Central memory CD8-positive, alpha-beta T cell (primary cell): Measurements from ENCODE around the gene SGSH.
"Not testable (repeated sequence)": the region's sequence is repeated elsewhere in the genome, so short reads cannot be mapped to it uniquely, and the experiment has no call there.

Source experiments
- ATAC-seq: fragments of 150-1000 bp; cut with Tn5 transposase; replicated peaks from 2 replicates; pipeline ENCODE4 v1.10.0; 2022; ENCODE audit warnings: mild to moderate bottlenecking, moderate FRiP score, moderate number of reproducible peaks; ENCODE audit not compliant: poor library complexity, severe bottlenecking; ENCODE audit errors: extremely low read depth
- DNase-seq, 2 donors: peaks; one replicate each; pipeline ENCODE4 v3.0.0; 2021; ENCODE audit warnings: low spot score in 2 of 2
- H3K27ac Mint-ChIP-seq: one replicate; pipeline ENCODE4 v1.8.0; 2022; ENCODE audit warnings: low read depth, mild to moderate bottlenecking, moderate library complexity, mixed read lengths
- H3K27me3 Mint-ChIP-seq: one replicate; pipeline ENCODE4 v1.8.0; 2022; ENCODE audit warnings: mixed read lengths
- H3K36me3 Mint-ChIP-seq: one replicate; pipeline ENCODE4 v1.8.0; 2022; ENCODE audit warnings: mild to moderate bottlenecking, moderate library complexity, mixed read lengths; ENCODE audit not compliant: insufficient read depth
- H3K4me1 Mint-ChIP-seq: one replicate; pipeline ENCODE4 v1.8.0; 2022; ENCODE audit warnings: mixed read lengths
- H3K4me3 Mint-ChIP-seq: one replicate; pipeline ENCODE4 v1.8.0; 2022; ENCODE audit warnings: mild to moderate bottlenecking, moderate library complexity, mixed read lengths
- H3K9me3 Mint-ChIP-seq: one replicate; pipeline ENCODE4 v1.8.0; 2022; ENCODE audit warnings: mixed read lengths

Gene SGSH

GRCh38 chr17:80210348-80211108, 9.6 kb downstream of the SGSH start:
- H3K4me3 Mint-ChIP-seq = no peak overlapping the region
- H3K27ac Mint-ChIP-seq = no peak overlapping the region
- ATAC-seq = no peak
- no peaks in the 10 kb centered on the region for H3K4me1 Mint-ChIP-seq
- H3K9me3 Mint-ChIP-seq = no peaks in the 10 kb centered on the region
- H3K36me3 Mint-ChIP-seq = peaks cover 21% of the 10 kb centered on the region
- no peaks in the 10 kb centered on the region for H3K27me3 Mint-ChIP-seq
- DNase-seq = no peak

GRCh38 chr17:80209765-80210164, 10.4 kb downstream of the SGSH start:
- peaks cover 22% of the 10 kb centered on the region for H3K36me3 Mint-ChIP-seq
- H3K9me3 Mint-ChIP-seq = no peaks in the 10 kb centered on the region

GRCh38 chr17:80208050-80208449, 12.1 kb downstream of the SGSH start:
- H3K36me3 Mint-ChIP-seq = peaks cover 20% of the 10 kb centered on the region
- no peak overlapping the region for H3K4me3 Mint-ChIP-seq
- no peaks in the 10 kb centered on the region for H3K4me1 Mint-ChIP-seq
- ATAC-seq (no peak), DNase-seq (no peak)
- H3K27ac Mint-ChIP-seq = no peak overlapping the region
- no peaks in the 10 kb centered on the region for H3K27me3 Mint-ChIP-seq
- no peaks in the 10 kb centered on the region for H3K9me3 Mint-ChIP-seq

More at GRCh38 chr17:80209765-80210164, 10.4 kb downstream of the SGSH start:
- Mint-ChIP-seq H3K27ac (no peak overlapping the region), H3K4me1 (no peaks in the 10 kb centered on the region), H3K4me3 (no peak overlapping the region), H3K27me3 (no peaks in the 10 kb centered on the region)
- ATAC-seq = no peak
- no peak for DNase-seq

GRCh38 chr17:80205811-80206210, 14.3 kb downstream of the SGSH start:
- DNase-seq (no peak), ATAC-seq (no peak)
- H3K27me3 Mint-ChIP-seq = no peaks in the 10 kb centered on the region
- no peaks in the 10 kb centered on the region for H3K9me3 Mint-ChIP-seq
- no peak overlapping the region for H3K27ac Mint-ChIP-seq
- peaks cover 12% of the 10 kb centered on the region for H3K36me3 Mint-ChIP-seq
- no peak overlapping the region for H3K4me3 Mint-ChIP-seq
- no peaks in the 10 kb centered on the region for H3K4me1 Mint-ChIP-seq

GRCh38 chr17:80204626-80205468, 15.3 kb downstream of the SGSH start:
- Mint-ChIP-seq H3K4me1 (no peaks in the 10 kb centered on the region), H3K27me3 (no peaks in the 10 kb centered on the region), H3K27ac (no peak overlapping the region), H3K36me3 (peaks cover 6% of the 10 kb centered on the region), H3K4me3 (no peak overlapping the region), H3K9me3 (no peaks in the 10 kb centered on the region)
- ATAC-seq (no peak), DNase-seq (no peak)

- DNase-seq (no peak), ATAC-seq (no peak)
- no peaks in the 10 kb centered on the region for H3K9me3 Mint-ChIP-seq
- H3K36me3 Mint-ChIP-seq = peaks cover 1% of the 10 kb centered on the region
- no peaks in the 10 kb centered on the region for H3K4me1 Mint-ChIP-seq
- no peak overlapping the region for H3K27ac Mint-ChIP-seq
- H3K27me3 Mint-ChIP-seq = no peaks in the 10 kb centered on the region
- H3K4me3 Mint-ChIP-seq = no peak overlapping the region
Observed at GRCh38 chr17:80203471-80203963, 16.6 kb downstream of the SGSH start.

GRCh38 chr17:80202197-80202596, 17.9 kb downstream of the SGSH start:
- Mint-ChIP-seq H3K27me3 (no peaks in the 10 kb centered on the region), H3K4me3 (no peak overlapping the region), H3K36me3 (peaks cover 5% of the 10 kb centered on the region), H3K27ac (no peak overlapping the region), H3K9me3 (no peaks in the 10 kb centered on the region), H3K4me1 (no peaks in the 10 kb centered on the region)
- DNase-seq (no peak), ATAC-seq (no peak)

GRCh38 chr17:80201446-80201845, 18.7 kb downstream of the SGSH start:
- no peaks in the 10 kb centered on the region for H3K4me1 Mint-ChIP-seq
- ATAC-seq (no peak), DNase-seq (no peak)
- no peak overlapping the region for H3K4me3 Mint-ChIP-seq
- no peaks in the 10 kb centered on the region for H3K27me3 Mint-ChIP-seq
- peaks cover 5% of the 10 kb centered on the region for H3K36me3 Mint-ChIP-seq
- no peak overlapping the region for H3K27ac Mint-ChIP-seq
- no peaks in the 10 kb centered on the region for H3K9me3 Mint-ChIP-seq

- not testable (repeated sequence) for H3K4me1 Mint-ChIP-seq, H3K36me3 Mint-ChIP-seq, ATAC-seq, DNase-seq, H3K27me3 Mint-ChIP-seq, H3K27ac Mint-ChIP-seq, H3K9me3 Mint-ChIP-seq, H3K4me3 Mint-ChIP-seq
Observed at GRCh38 chr17:80199295-80199694, 20.8 kb downstream of the SGSH start.

GRCh38 chr17:80198144-80198661, 21.9 kb downstream of the SGSH start:
- peaks cover 9% of the 10 kb centered on the region for H3K27me3 Mint-ChIP-seq
- ATAC-seq (no peak), DNase-seq (no peak)
- no peak overlapping the region for H3K4me3 Mint-ChIP-seq
- H3K4me1 Mint-ChIP-seq = peaks cover 5% of the 10 kb centered on the region
- H3K36me3 Mint-ChIP-seq = peaks cover 4% of the 10 kb centered on the region
- H3K27ac Mint-ChIP-seq = no peak overlapping the region
- H3K9me3 Mint-ChIP-seq = no peaks in the 10 kb centered on the region

GRCh38 chr17:80196652-80197051, 23.5 kb downstream of the SGSH start:
- Mint-ChIP-seq H3K4me1 (peaks cover 5% of the 10 kb centered on the region), H3K36me3 (peaks cover 4% of the 10 kb centered on the region), H3K9me3 (no peaks in the 10 kb centered on the region), H3K4me3 (no peak overlapping the region), H3K27me3 (peaks cover 16% of the 10 kb centered on the region), H3K27ac (no peak overlapping the region)
- ATAC-seq (no peak), DNase-seq (no peak)

GRCh38 chr17:80195671-80196529, 24.2 kb downstream of the SGSH start:
- Mint-ChIP-seq H3K36me3 (peaks cover 4% of the 10 kb centered on the region), H3K27me3 (peaks cover 18% of the 10 kb centered on the region), H3K27ac (no peak overlapping the region), H3K4me3 (no peak overlapping the region), H3K4me1 (peaks cover 5% of the 10 kb centered on the region), H3K9me3 (no peaks in the 10 kb centered on the region)
- DNase-seq (peak; percentile 40 to 62), ATAC-seq (no peak)
